PC-9 (cell line): Measurements from ENCODE around the gene LAMC1.

Experiments used
- CTCF ChIP-seq: fragments of 200-600 bp; sonication (generic); conservative IDR thresholded peaks from 2 replicates; pipeline ENCODE4 v1.6.1; 2017; ENCODE audit warnings: mixed run types, antibody characterized with exemption, mild to moderate bottlenecking, moderate library complexity
- EZH2 ChIP-seq: fragments of 200-600 bp; sonication (generic); IDR thresholded peaks from 2 replicates; pipeline ENCODE4 v1.8.0; 2017; ENCODE audit warnings: antibody characterized with exemption, low read depth

GRCh38 chr1:182984621-182985020 is 38.6 kb upstream of the LAMC1 start:
- TF ChIP-seq CTCF (no peak), EZH2 (no peak)
